Glutamatergic neuron (in vitro differentiated cells): Measurements from ENCODE around the gene NOSTRIN. TPM values are rescaled to one million over a fixed set of nuclear protein-coding genes. Genes with fewer than 3 reads are reported as not detected.
"Not testable (repeated sequence)": the region's sequence is repeated elsewhere in the genome, so short reads cannot be mapped to it uniquely, and the experiment has no call there.

ENCODE experiments used
- DNase-seq: peaks from one replicate; pipeline ENCODE4 v3.0.0; 2022
- H3K27ac Mint-ChIP-seq: one replicate; pipeline ENCODE4 v1.8.0; 2020; ENCODE audit warnings: mild to moderate bottlenecking, mixed read lengths, inconsistent platforms; ENCODE audit not compliant: unreplicated experiment
- H3K27me3 Mint-ChIP-seq: one replicate; pipeline ENCODE4 v1.8.0; 2020; ENCODE audit warnings: mild to moderate bottlenecking, moderate library complexity, mixed read lengths, inconsistent platforms; ENCODE audit not compliant: unreplicated experiment
- H3K36me3 Mint-ChIP-seq: one replicate; pipeline ENCODE4 v1.8.0; 2020; ENCODE audit warnings: mild to moderate bottlenecking, mixed read lengths, inconsistent platforms; ENCODE audit not compliant: unreplicated experiment
- H3K4me1 Mint-ChIP-seq: one replicate; pipeline ENCODE4 v1.8.0; 2020; ENCODE audit warnings: mild to moderate bottlenecking, low read depth, mixed read lengths, inconsistent platforms; ENCODE audit not compliant: unreplicated experiment
- H3K4me3 Mint-ChIP-seq: one replicate; pipeline ENCODE4 v1.8.0; 2020; ENCODE audit warnings: mild to moderate bottlenecking, mixed read lengths, inconsistent platforms; ENCODE audit not compliant: unreplicated experiment
- H3K9me3 Mint-ChIP-seq: one replicate; pipeline ENCODE4 v1.8.0; 2020; ENCODE audit warnings: mild to moderate bottlenecking, moderate library complexity, mixed read lengths, inconsistent platforms; ENCODE audit not compliant: unreplicated experiment
- CTCF ChIP-seq: fragments of 200-600 bp; sonication (generic); IDR thresholded peaks from one replicate; pipeline ENCODE4 v1.5.0; 2021; ENCODE audit not compliant: partially characterized antibody, unreplicated experiment
- total RNA-seq: library from RNA; stranded (reverse); fragmentation: NEBNext Ultra II Directional; extraction: Animal tissue kit (Norgen Biotek cat#: 25700); gene quantifications from one replicate; pipeline ENCODE4 v1.2.1, GENCODE V29; 2021; ENCODE audit not compliant: unreplicated experiment

NOSTRIN gene
- total RNA-seq, 1 donor from 2014 or later, result not detected

- H3K4me3 Mint-ChIP-seq, result no peak overlapping the region
- H3K9me3 Mint-ChIP-seq, result no peaks in the 10 kb centered on the region
- H3K36me3 Mint-ChIP-seq, result no peaks in the 10 kb centered on the region
- no peak for TF ChIP-seq CTCF
- no peak overlapping the region for H3K27ac Mint-ChIP-seq
- no peaks in the 10 kb centered on the region for H3K4me1 Mint-ChIP-seq
- DNase-seq, result no peak
- H3K27me3 Mint-ChIP-seq, result no peaks in the 10 kb centered on the region
Measured at GRCh38 chr2:168855601-168856000, 53.2 kb downstream of the NOSTRIN start.

- H3K4me1 Mint-ChIP-seq, result no peaks in the 10 kb centered on the region
- peaks cover 2% of the 10 kb centered on the region for H3K27me3 Mint-ChIP-seq
- no peaks in the 10 kb centered on the region for H3K9me3 Mint-ChIP-seq
- no peak for TF ChIP-seq CTCF
- no peak overlapping the region for H3K4me3 Mint-ChIP-seq
- no peaks in the 10 kb centered on the region for H3K36me3 Mint-ChIP-seq
- DNase-seq, result no peak
- no peak overlapping the region for H3K27ac Mint-ChIP-seq
Measured at GRCh38 chr2:168858146-168858545, 55.7 kb downstream of the NOSTRIN start.

- H3K27ac Mint-ChIP-seq, H3K4me1 Mint-ChIP-seq, H3K9me3 Mint-ChIP-seq: not testable (repeated sequence)
Measured at GRCh38 chr2:168867164-168867563, 64.7 kb downstream of the NOSTRIN start.

GRCh38 chr2:168870369-168870768 lies 67.9 kb downstream of the NOSTRIN start:
- DNase-seq, H3K9me3 Mint-ChIP-seq, H3K27ac Mint-ChIP-seq, H3K36me3 Mint-ChIP-seq, H3K4me3 Mint-ChIP-seq, H3K4me1 Mint-ChIP-seq, H3K27me3 Mint-ChIP-seq: not testable (repeated sequence)

More at GRCh38 chr2:168867164-168867563, 64.7 kb downstream of the NOSTRIN start:
- H3K4me3 Mint-ChIP-seq, H3K27me3 Mint-ChIP-seq, DNase-seq, H3K36me3 Mint-ChIP-seq: not testable (repeated sequence)

GRCh38 chr2:168870824-168871223 lies 68.4 kb downstream of the NOSTRIN start:
- not testable (repeated sequence) for H3K27ac Mint-ChIP-seq, H3K36me3 Mint-ChIP-seq, H3K4me3 Mint-ChIP-seq, H3K27me3 Mint-ChIP-seq, DNase-seq, H3K4me1 Mint-ChIP-seq, H3K9me3 Mint-ChIP-seq

GRCh38 chr2:168874368-168875054 lies 72.1 kb downstream of the NOSTRIN start:
- H3K4me1 Mint-ChIP-seq, result peaks cover 7% of the 10 kb centered on the region
- no peaks in the 10 kb centered on the region for H3K36me3 Mint-ChIP-seq
- no peak for DNase-seq
- no peaks in the 10 kb centered on the region for H3K9me3 Mint-ChIP-seq
- no peak for TF ChIP-seq CTCF
- H3K4me3 Mint-ChIP-seq, result no peak overlapping the region
- no peak overlapping the region for H3K27ac Mint-ChIP-seq
- no peaks in the 10 kb centered on the region for H3K27me3 Mint-ChIP-seq

- H3K27me3 Mint-ChIP-seq, H3K9me3 Mint-ChIP-seq, H3K36me3 Mint-ChIP-seq, H3K4me1 Mint-ChIP-seq, H3K27ac Mint-ChIP-seq, H3K4me3 Mint-ChIP-seq, DNase-seq: not testable (repeated sequence)
Measured at GRCh38 chr2:168882163-168882562, 79.7 kb downstream of the NOSTRIN start.
